ENCODE results near the gene CPED1. TPM values are rescaled to one million over a fixed set of nuclear protein-coding genes. Genes with fewer than 3 reads are reported as not detected.

CPED1 gene
- total and polyA plus RNA-seq, 2 experiments from 2014 or later = 0.17 to 0.47 TPM

GRCh38 chr7:121084256-121084655 is 95.7 kb downstream of the CPED1 start:
- H3K27ac Mint-ChIP-seq = no peak overlapping the region
- Histone ChIP-seq H3K4me2 (no peak overlapping the region), H3K36me3 (ENCODE audit: insufficient read depth) (no peaks in the 10 kb centered on the region), H3K4me3 (no peak overlapping the region), H3K9me2 (ENCODE audit: insufficient read depth) (no peaks in the 10 kb centered on the region), H3K79me2 (replicated peaks; ENCODE audit: insufficient read depth) (no peaks in the 10 kb centered on the region), H3K27ac (ENCODE audit: low read depth) (no peak overlapping the region), H4K20me1 (replicated peaks; ENCODE audit: insufficient read depth) (no peaks in the 10 kb centered on the region), H3F3A (replicated peaks; ENCODE audit: low read depth) (no peaks in the 10 kb centered on the region), H3K27me3 (ENCODE audit: insufficient read depth) (no peaks in the 10 kb centered on the region), H3K4me1 (ENCODE audit: insufficient read depth) (no peaks in the 10 kb centered on the region), H2AFZ (no peak overlapping the region)
- no peak for TF ChIP-seq JUNB (IDR thresholded peaks at IDR 0.05; ENCODE audit: unreplicated experiment)
- TF ChIP-seq CREB1 (CRISPR knock-in tag; IDR thresholded peaks at IDR 0.05; ENCODE audit: low read depth) = no peak
- no peak for TF ChIP-seq NANOG (IDR thresholded peaks at IDR 0.05; ENCODE audit: borderline replicate concordance)
- TF ChIP-seq ZNF114 (CRISPR knock-in tag; IDR thresholded peaks at IDR 0.05) = no peak
- no peak for TF ChIP-seq POLR2AphosphoS5 (IDR thresholded peaks at IDR 0.05; ENCODE audit: low read depth)
- TF ChIP-seq, protein P1, sequence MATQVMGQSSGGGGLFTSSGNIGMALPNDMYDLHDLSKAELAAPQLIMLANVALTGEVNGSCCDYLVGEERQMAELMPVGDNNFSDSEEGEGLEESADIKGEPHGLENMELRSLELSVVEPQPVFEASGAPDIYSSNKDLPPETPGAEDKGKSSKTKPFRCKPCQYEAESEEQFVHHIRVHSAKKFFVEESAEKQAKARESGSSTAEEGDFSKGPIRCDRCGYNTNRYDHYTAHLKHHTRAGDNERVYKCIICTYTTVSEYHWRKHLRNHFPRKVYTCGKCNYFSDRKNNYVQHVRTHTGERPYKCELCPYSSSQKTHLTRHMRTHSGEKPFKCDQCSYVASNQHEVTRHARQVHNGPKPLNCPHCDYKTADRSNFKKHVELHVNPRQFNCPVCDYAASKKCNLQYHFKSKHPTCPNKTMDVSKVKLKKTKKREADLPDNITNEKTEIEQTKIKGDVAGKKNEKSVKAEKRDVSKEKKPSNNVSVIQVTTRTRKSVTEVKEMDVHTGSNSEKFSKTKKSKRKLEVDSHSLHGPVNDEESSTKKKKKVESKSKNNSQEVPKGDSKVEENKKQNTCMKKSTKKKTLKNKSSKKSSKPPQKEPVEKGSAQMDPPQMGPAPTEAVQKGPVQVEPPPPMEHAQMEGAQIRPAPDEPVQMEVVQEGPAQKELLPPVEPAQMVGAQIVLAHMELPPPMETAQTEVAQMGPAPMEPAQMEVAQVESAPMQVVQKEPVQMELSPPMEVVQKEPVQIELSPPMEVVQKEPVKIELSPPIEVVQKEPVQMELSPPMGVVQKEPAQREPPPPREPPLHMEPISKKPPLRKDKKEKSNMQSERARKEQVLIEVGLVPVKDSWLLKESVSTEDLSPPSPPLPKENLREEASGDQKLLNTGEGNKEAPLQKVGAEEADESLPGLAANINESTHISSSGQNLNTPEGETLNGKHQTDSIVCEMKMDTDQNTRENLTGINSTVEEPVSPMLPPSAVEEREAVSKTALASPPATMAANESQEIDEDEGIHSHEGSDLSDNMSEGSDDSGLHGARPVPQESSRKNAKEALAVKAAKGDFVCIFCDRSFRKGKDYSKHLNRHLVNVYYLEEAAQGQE (IDR thresholded peaks at IDR 0.05; ENCODE audit: unreplicated experiment) = no peak
- TF ChIP-seq ZNF331 (CRISPR knock-in tag; IDR thresholded peaks at IDR 0.05; ENCODE audit: low read depth) = no peak
- no peak for TF ChIP-seq EZH2phosphoT487 (IDR thresholded peaks at IDR 0.05; ENCODE audit: unreplicated experiment)
- TF ChIP-seq, protein P2, sequence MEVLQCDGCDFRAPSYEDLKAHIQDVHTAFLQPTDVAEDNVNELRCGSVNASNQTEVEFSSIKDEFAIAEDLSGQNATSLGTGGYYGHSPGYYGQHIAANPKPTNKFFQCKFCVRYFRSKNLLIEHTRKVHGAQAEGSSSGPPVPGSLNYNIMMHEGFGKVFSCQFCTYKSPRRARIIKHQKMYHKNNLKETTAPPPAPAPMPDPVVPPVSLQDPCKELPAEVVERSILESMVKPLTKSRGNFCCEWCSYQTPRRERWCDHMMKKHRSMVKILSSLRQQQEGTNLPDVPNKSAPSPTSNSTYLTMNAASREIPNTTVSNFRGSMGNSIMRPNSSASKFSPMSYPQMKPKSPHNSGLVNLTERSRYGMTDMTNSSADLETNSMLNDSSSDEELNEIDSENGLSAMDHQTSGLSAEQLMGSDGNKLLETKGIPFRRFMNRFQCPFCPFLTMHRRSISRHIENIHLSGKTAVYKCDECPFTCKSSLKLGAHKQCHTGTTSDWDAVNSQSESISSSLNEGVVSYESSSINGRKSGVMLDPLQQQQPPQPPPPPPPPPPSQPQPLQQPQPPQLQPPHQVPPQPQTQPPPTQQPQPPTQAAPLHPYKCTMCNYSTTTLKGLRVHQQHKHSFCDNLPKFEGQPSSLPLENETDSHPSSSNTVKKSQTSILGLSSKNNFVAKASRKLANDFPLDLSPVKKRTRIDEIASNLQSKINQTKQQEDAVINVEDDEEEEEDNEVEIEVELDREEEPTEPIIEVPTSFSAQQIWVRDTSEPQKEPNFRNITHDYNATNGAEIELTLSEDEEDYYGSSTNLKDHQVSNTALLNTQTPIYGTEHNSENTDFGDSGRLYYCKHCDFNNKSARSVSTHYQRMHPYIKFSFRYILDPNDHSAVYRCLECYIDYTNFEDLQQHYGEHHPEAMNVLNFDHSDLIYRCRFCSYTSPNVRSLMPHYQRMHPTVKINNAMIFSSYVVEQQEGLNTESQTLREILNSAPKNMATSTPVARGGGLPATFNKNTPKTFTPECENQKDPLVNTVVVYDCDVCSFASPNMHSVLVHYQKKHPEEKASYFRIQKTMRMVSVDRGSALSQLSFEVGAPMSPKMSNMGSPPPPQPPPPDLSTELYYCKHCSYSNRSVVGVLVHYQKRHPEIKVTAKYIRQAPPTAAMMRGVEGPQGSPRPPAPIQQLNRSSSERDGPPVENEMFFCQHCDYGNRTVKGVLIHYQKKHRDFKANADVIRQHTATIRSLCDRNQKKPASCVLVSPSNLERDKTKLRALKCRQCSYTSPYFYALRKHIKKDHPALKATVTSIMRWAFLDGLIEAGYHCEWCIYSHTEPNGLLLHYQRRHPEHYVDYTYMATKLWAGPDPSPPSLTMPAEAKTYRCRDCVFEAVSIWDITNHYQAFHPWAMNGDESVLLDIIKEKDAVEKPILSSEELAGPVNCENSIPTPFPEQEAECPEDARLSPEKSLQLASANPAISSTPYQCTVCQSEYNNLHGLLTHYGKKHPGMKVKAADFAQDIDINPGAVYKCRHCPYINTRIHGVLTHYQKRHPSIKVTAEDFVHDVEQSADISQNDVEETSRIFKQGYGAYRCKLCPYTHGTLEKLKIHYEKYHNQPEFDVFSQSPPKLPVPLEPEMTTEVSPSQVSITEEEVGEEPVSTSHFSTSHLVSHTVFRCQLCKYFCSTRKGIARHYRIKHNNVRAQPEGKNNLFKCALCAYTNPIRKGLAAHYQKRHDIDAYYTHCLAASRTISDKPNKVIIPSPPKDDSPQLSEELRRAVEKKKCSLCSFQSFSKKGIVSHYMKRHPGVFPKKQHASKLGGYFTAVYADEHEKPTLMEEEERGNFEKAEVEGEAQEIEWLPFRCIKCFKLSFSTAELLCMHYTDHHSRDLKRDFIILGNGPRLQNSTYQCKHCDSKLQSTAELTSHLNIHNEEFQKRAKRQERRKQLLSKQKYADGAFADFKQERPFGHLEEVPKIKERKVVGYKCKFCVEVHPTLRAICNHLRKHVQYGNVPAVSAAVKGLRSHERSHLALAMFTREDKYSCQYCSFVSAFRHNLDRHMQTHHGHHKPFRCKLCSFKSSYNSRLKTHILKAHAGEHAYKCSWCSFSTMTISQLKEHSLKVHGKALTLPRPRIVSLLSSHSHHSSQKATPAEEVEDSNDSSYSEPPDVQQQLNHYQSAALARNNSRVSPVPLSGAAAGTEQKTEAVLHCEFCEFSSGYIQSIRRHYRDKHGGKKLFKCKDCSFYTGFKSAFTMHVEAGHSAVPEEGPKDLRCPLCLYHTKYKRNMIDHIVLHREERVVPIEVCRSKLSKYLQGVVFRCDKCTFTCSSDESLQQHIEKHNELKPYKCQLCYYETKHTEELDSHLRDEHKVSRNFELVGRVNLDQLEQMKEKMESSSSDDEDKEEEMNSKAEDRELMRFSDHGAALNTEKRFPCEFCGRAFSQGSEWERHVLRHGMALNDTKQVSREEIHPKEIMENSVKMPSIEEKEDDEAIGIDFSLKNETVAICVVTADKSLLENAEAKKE (CRISPR knock-in tag; IDR thresholded peaks at IDR 0.05) = no peak
- ATAC-seq (no peak), DNase-seq (ENCODE audit: low spot score) (no peak)
- H3K4me3 Mint-ChIP-seq = no peak overlapping the region
- H3K4me1 Mint-ChIP-seq = no peaks in the 10 kb centered on the region
- H3K9me3 Mint-ChIP-seq = no peaks in the 10 kb centered on the region
- H3K36me3 Mint-ChIP-seq (ENCODE audit: low read depth) = no peaks in the 10 kb centered on the region
- no peaks in the 10 kb centered on the region for H3K27me3 Mint-ChIP-seq (ENCODE audit: insufficient read depth, low read depth, poor library complexity)

All from GM23338 (cell line).